Stimulated activated CD8-positive, alpha-beta memory T cell treated with anti-CD3 and anti-CD28 coated beads, Interleukin-2, amount 100 ng/mL, for 48 hours (primary cell): Measurements from ENCODE around the gene TTC31.

ENCODE experiments used
- DNase-seq, 2 donors: peaks; one replicate each; pipeline ENCODE4 v3.0.0-alpha.2; 2020; ENCODE audit warnings: low read depth in 2 of 2

Gene TTC31

DNA sequence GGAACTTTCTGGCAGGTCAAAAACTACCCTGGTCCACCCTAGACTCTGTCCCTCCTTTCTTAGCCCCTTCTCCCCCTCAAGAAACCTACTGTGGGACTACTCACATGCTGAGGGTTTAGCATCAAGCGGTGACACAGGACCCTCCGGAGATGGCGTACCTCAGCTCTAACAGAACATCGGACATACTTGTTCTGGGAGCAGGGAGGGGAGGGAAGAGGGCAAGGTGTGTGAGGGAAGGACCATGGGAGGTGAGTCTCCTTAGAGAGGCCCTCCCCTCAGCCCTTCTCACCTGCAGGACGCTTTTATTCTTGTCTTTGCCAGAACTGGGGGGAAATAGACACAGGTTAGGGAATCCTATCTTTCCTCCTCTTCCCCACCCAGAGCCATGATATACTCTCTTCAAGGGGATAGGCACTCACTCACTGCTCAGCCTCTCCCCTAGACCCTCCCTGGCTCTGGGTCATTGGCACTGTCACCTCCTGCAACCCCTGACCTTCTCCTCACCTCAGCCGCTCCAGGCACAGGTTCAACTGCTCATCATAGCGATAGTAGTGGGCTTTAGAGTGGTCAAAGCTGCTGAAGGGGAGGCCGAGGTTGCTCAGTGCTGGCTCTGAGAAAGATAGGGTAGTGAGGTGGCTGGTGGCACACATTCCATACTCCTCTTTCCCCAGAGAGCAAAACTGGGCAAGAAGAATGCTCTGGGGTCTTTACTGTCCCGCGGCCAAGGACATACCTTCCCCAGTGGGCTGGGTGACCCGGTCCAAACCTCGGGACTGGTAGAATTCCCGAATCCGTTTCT is 22.8 kb downstream of the TTC31 start:
- DNase-seq, result no peak

DNA sequence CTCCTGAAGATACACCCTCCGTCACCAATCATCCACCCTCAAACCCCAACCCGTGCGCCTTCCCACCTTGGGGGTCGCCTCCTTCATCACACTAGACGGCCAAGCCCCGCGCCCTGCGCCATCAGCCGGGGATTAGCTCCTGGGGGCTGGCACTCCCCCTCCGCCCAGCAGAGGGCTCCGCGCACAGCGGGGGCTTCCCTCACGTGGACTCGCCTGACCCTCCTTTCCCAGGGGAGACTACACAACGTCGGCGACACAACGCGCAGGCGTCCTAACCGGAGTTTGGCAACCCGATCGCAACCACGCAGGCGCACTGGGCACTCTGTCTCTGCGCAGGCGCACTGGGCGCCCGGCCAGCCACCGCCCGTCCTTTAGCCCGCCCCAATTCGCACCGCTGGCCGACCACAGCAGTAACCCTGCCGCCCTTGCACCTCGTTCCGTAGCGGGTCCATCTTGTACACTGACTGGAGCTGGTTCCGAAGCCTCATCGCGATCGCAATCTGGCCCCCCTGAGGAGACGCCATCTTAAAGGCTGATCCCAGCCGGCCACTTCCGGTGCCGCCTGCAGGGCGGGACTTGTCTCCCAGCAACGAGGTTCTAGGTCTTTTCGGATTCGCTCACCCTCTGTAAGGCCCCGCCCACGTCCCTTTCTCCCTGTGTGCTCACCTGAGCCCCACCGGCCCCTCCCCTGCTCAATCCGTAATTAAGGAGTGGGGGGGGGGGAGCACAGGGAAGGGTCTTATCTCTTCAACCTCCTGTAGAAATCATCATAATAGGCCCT is 24.5 kb downstream of the TTC31 start, which contains the start of gene PCGF1:
Gene PCGF1 (minus strand): TSS at position 551 of the 781 bp plus-strand sequence. CDS start 27 bp downstream, at position 524.
- peak; percentile 96 to 99 for DNase-seq

DNA sequence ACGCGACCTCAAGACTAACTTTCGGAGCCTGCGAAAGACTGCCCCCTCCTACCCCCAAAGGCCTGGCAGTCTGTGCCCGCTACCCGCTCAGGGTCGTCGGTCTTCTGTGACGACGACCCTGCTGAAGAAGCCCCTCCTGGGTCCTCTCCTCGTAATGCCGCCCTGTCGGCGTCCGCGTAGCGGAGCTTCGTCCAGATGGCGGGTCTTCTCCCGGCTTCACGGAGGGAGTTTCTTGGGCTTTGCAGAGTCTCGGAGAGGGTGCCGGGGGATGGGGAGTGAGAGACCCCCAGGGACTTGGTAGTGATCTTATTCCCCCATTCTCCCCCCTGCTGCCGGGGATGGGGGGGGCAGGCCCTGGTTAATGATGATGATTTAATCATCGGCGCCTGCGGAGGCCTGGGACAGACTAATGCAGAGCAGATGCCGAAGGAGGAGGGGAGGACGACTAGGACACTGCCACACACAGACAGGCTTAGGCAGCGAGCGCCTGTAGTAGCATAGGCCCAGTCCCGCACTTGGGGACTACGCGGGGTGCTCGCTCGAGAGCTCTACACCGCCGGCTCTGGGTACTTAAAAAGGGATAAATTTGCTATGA is 25.1 kb downstream of the TTC31 start:
- no peak for DNase-seq

DNA sequence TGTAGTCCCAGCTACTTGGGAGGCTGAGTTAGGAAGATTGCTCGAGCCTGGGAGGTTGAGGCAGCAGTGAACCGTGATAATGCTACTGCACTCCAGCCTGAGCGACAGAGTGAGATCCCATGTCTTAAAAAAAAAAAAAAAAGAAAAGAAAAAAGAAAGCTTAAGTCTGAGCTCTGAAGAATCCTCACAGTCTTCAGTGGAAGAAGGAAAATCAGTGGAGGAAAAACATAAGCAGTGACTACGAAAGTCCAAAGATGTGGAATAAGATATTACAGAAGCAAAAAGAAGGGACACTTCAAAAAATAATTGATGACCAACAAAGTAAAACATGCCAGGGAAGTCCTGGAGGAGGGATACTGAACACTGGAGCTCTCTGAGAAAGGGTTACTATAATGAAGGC is 27.4 kb downstream of the TTC31 start:
- DNase-seq, result no peak

DNA sequence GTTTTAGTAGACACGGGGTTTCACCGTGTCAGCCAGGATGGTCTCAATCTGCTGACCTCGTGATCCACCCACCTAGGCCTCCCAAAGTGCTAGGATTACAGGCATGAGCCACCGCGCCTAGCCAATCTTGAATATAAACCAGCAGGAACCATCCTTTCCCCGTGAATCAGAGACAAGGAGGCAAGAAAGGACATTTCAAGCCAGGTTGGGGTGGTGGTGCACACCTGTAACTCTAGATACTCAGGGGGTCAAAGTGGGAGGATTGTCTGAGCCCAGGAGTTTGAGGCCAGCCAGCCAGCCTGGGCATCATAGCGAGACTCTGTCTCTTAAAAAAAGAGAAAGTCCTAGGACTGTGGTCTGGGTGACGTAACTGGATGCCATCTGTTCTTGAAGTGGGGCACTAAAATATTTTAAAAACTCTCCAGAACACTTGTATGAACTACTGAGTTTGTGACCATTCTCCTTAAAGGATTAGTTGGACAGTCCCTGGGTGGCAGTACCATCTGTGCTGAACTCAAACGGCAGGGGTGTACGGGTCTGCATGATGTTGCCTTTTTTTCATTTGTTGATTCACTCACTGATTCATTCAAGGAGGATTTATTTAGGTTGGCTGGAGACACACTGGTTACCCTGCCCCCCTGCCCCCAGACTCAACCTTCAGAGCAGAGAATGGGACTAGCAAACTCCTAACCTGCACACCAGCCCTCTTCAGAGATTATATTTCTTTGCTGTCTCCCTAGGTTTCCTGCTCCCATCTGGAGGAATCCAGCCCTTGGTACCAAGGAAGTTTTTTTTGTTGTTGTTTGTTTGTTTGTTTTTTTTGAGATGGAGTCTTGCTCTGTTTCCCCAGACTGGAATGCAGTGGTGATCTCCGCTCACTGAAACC is 28.5 kb downstream of the TTC31 start:
- DNase-seq, result no peak

DNA sequence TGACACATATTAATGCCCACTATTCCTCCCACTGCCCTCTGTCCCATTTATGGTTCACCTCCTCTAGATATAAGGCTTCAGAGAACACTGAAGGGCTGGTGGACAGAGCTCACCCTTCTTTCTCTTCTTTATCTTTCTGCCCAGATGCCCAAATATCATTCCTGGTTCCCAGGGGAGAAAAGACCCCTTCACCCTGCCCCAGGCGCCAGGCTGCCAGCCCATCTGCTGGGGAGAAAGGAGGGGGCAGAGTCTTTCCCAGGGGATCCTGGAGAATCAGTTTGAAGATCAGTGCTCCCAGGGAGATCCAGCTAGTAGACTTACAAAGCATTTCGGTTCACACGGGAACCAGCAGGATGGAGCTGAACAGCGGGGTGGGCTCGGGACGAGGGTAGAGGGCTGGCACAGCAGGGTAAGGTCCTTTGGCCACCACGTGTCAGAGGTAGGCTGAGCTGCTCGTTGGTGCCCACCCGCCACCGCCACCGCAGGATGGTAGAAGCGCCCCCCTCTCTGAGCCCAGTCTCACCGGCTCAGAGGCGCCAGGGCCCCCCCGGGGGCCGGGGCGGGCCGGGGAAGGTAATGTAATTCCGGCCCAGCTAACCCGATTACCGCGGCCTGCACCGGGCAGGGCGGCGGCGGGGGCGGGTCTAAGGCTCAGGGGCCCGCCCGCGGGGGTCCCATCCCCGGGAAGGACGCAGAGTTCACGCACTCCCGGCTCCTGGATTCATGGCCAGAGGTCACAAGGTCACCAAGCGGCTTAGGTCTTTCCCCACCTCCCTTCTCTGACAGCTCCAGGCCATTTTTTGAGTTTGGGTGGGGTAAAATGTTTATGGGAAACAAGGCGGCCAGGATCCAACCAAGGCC is 30.1 kb downstream of the TTC31 start:
- DNase-seq, result no peak

DNA sequence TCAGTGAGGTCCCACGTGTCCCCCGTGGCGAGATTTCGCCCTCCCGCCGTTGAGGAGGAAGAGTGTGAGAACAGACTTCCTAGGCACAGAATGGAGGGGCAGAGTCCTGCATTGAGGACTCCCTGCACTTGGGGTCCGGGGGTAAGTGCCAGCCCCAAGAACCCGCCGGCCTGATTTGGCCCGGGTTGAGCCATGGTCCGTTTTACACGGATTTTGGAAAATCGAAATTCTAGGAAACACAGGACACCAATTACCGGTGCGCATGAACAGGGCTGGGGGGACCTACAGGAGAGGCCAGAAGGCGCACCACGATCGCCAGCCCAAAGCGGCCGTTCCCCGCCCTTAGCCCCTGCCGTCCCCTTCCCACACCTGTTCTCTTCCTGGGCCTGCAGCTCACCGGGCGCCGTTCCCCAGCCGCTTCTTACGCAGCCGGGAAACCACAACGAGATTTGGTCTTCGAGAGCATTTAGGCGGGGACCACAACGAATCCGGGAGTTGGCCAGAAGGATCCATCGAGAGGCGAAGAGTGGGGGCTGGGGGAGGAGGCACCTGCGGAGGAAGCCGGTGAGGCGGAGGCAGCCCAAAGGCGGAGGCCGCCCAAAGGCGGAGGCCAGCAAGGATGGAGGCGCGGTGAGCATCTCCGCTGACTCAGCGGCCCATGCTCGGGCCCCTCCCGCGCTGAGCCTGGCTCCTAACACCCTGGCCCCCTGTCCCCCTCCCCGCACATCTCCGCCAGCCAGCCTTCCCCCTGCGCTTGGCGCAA is 30.9 kb downstream of the TTC31 start:
- DNase-seq, result no peak

DNA sequence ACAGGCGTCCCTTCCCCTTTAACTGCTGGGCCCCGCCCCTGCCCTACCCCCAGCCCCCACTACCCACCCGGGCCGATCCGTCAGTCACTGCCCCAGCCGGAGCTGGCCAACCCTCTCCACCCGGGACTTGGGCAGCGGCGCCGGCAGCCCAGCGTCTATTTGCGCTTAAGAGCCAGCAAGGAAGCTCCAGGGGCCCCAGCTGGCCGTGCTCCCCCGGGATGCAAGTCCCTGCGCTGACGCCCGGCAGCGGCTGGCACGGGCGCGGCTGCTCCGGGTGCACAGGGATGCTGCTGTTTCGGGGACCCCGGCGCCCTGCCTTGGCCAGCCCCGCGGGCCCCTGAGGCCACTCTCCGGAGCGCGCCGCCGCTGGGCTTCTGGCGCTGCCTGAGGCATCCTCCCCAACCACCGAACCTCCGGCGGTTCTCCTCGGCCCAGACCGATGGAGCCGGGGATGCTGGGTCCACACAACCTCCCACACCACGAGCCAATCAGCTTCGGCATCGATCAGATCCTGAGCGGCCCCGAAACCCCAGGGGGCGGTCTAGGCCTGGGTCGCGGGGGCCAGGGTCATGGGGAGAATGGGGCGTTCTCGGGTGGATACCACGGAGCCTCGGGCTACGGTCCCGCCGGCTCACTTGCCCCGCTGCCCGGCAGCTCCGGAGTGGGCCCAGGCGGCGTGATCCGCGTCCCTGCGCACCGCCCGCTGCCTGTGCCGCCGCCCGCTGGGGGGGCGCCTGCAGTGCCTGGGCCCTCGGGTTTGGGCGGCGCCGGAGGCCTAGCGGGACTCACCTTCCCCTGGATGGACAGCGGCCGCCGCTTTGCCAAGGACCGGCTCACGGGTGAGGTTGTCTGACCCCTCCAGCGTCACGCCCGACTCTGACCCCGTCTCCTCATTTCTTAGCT is 31.7 kb downstream of the TTC31 start, which contains the start of gene TLX2:
Gene TLX2 (plus strand): TSS at position 83 of the 903 bp plus-strand sequence. CDS start 357 bp downstream, at position 440.
- no peak for DNase-seq

DNA sequence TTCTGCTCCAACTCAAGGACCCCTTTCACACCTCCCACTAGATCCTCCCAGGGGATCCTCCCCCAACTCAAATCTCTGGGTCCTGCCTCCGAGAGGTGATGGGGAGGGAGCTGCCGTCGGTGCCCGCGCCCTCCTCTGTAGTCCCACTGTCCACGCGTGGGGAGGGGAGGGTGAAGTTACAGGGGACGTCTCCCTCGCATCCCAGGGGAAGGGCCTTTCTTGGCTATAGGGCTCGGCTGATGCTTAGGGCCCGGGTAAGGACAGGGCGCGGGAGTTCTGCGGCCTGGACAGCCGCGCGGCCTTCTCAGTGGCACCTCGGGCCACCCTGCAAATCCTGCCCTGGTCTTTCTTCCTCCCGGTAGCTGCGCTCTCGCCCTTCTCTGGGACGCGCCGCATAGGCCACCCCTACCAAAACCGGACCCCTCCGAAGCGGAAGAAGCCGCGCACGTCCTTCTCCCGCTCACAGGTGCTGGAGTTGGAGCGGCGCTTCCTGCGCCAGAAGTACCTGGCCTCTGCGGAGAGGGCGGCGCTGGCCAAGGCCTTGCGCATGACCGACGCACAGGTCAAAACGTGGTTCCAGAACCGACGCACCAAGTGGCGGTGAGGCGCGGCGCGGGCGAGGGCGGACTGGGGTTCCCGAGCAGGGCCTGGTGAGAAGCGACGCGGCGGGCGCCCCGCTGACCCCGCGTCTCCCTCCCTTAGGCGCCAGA is 32.5 kb downstream of the TTC31 start:
- no peak for DNase-seq

DNA sequence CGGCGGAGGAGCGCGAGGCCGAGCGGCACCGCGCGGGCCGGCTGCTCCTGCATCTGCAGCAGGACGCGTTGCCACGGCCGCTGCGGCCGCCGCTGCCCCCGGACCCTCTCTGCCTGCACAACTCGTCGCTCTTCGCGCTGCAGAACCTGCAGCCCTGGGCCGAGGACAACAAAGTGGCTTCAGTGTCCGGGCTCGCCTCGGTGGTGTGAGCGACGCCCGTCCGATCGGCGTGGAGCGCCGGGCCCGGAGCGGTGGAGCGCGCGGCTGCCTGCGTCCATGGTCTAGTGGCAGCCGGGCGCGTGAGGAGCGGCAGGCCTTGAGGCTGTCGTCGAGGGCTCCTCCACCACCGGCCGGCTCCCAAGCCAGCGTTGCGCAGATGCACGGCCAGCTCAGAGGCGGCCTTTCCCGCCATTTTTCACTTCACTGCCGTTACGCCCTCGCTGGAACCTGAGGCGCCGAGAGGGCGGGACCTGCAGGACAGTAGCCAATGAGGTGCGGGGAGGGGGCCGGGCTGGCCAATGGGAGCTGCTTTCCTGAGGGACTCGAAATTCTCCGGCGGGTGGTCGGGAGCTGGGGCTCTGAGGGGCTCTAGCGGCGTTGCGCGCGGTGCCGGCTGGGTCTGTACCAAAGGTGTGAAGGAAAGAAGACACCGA is 33.2 kb downstream of the TTC31 start:
- DNase-seq, result peak; percentile 46 to 70

DNA sequence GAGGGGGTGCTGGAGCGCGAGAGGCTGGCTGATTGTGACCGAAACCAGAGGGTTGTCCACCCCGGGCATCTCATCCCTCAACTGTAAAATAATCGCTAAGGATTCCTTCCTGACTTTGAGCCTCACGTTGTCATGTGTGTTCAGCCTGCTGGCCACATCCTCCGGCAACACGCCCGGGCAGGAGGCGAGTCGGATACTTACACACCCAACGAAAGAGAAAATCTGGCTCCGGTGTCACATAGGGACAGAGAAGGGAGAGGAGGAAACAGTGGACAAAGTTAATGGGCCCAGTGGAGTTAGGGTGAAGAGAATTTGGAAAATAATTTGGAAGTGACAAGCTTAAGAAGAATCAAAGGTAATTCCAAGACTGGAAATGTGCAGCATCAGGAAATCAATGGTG is 33.8 kb downstream of the TTC31 start:
- DNase-seq, result no peak

DNA sequence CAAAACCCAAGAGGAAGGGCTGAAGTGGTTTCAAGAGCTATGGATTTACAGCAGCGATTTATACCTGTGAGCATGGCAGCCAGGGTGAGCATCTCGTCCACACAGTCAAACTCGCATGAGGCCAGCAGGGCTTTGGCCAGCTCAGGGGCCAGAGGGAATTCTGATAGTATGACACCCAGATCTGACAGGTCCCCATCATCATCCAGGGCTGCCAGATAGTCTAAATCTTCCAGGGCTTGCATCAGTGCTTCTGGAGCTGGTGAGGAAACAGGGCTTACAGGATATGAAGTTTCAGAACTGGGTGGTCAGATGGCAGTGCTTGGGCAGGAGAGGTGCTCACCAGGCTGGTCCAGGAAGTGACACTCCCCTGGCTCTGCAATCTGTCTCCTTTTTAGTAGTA is 39.6 kb downstream of the TTC31 start:
- no peak for DNase-seq

DNA sequence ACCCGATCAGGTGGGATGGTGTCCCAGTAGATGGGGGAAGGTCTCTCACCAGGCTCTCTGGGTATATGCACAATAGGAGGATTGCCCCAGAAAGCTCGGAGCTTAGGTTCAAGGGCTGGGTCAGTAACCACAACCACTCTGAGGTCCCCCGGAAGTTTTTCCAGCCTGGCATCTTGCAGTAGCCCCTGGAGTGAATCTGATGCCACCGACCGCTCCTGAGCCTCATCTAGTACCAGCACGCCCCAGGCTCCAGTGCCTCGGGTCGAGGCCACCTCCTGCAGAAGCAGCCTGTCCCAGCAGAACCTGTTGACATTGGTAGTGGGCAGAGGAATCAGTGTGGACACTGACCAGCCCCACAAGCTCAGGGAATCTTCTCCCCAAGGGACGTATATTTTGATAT is 41.1 kb downstream of the TTC31 start:
- no peak for DNase-seq

DNA sequence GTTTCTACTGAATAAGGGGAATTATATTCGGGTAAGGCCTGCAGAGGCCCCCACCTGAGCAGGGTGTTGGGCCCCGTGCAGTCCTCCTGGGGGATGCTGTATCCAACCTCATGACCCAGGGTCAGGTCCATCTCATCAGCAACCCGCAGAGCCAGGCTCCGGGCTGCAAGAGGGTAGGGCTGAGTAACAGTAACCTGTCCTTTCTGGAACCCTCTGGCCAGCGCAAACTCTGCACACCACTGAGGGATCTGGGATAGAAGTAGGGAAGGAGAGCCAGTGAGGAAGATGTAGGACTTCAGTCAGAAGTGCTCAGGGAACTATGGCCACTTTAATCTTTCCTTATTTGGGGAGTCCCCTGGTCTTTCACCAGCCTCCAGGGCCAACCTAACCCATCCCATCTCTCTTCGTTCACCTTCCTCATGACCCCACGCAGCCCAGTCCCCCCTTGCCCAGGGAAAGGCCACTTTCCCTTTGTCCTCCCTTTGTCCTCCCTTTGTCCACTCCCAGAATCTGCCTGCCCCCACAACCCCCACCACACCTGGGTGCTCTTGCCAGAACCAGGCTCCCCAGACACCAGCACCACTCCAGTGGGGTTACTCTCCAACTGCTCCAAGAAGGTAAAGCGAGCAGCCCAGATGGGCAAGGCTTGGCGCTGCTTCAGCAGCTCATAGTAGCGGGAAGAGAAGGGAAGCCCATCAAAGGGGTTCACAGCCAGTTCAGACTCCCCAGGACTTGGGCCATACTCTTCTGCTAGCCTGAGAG is 42.3 kb downstream of the TTC31 start:
- DNase-seq, result no peak

DNA sequence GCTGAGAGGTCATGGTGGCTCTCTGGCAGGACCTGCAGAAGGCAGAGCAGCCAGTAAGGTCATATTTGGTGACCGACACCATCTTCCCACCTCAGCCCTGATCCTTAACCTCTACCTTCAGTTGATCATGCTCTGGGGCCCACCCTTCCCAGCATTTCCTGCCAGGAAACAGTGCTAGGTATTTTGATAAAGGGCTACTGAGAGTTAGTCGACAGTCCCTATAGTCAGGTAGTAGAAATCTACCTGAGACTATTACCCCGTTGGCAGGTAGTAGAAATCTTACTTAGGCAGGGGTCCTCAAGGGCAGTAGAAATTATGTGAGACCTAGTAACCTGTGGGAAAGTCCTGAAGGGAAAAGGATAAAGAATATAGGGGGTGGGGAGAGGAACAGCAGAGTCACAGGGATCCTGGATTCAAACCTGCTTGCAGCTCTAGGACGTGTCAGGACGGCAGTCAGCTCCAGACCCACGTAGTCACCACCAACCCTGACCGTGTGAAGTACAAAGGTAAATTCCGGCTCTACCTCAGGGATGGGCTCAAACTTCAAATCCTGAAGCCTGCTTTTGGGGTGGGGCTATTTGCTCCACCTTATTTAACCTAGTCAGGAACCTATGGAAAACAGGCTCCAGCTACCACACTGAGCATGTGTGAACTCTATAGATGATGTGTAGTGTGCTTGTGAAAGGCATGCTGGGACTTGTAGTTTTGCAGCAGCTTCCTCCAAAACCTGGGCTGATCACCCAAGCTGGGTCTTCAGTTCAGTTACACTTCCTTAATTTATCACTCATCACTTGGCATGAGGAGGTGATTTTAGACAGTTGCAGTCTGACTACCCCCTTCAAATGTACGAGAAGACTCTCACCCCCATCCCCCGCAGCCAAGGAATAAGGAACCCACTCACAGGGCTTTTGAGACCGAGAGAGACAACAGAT is 43.1 kb downstream of the TTC31 start, which contains the start of gene DQX1:
Gene DQX1 (minus strand): TSS at position 515 of the 932 bp plus-strand sequence. CDS start 502 bp downstream, at position 13.
- no peak for DNase-seq
